NCI-H2227 (cell line): ENCODE results near the gene DNAH5.
A peak's percentile ranks its signal among the peaks of the same experiment; 100 is the strongest.

Source experiments
- DNase-seq: peaks from one replicate; lab custom pipeline; 2025; ENCODE audit not compliant: unreplicated experiment; lab: John Stamatoyannopoulos, UW

Gene DNAH5

DNA sequence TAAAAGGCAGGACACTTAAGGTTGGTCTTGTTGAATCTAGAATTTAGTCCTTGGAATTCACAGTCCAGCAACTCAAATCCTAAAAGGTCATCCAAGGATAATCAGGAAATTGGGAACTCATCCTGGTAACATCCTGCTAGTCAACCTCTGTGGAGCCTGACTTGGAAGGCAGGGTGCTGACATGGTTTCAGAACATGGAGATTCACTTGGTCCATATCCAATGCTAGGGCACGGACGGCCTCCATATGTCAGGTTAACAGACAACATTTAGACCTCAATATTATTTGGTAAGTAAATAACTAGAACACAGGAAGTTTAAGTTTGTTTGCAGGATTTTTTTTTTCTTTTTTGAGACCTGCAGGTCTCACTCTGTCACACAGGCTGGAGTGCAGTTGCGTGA is 783 bp upstream of the DNAH5 start:
- no peak for DNase-seq

DNA sequence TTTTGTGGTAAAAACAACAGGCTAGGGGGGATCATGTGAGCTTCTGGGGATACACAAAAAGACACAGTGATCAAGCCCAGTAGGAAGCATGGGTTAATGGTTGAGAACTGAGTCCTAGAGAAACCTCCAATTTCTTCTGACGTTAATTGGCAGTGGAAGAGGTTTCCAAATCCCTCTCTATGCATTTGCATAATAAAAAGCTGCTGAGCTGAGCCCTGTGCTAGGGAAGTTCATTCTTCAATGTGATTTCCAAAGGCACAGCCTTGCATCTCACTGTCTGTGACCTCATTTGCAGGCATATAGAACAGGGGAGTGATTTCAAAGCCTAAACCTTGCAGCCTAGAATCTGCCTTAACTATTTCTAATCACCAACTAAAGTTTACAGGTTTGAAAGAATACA is 812 bp downstream of the DNAH5 start:
- no peak for DNase-seq

DNA sequence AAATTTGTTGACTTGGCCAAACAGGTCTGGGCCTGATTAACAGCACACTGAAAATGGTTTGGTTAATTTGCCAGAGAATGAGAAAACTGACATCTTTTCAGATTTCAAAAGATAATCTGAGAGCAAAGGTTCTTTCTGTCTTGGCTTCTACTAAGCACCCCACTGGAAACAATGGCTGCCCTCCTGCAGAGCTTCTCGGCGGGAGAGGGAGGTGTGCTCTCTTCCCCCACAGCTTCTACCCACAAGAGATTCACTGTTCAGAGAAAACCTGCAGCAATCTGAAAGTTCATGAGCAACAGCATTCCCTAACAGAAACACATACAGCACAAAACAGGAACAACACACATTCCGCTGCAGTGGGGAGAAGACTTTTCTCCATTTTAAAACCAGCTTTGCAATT is 3.0 kb downstream of the DNAH5 start:
- DNase-seq, result no peak

DNA sequence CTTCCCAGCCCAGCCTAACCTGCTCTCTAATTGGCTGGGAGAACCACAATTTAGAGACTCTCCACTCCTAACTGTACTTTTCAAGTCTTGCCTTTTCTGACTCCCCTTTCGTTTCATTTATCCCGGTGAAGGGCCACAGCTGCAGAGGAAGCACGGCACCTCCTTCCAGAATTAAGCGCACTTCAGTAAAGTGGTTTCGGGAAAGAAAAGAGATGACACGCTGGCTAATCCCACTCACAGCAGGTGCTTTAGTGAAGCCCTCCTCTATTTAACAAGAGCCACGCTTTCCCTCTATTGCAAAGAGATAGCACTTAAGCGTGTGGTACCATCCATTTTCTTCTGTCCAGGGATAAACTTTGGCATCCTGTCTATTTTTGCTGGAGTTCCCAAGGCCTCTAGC is 4.8 kb downstream of the DNAH5 start:
- DNase-seq, result peak; percentile 94

DNA sequence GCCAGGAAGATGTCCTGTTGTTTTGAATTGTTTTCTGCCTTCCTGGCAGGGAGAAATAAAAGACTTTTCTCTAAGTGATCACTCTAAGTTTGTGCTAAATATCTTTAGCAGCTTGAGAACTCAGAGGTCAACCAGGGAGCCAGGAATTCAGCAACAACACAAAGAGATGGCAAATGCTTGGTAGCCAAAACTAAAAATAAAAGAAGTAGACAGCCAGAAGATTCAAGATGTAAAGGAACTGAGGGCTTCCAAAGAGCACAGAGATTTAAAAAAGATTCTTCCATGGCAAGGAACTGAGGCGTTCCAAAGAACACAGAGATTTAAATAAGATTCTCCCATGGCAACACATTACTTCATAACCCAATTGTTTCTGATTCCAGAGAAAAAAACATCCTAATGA is 9.6 kb downstream of the DNAH5 start:
- no peak for DNase-seq

DNA sequence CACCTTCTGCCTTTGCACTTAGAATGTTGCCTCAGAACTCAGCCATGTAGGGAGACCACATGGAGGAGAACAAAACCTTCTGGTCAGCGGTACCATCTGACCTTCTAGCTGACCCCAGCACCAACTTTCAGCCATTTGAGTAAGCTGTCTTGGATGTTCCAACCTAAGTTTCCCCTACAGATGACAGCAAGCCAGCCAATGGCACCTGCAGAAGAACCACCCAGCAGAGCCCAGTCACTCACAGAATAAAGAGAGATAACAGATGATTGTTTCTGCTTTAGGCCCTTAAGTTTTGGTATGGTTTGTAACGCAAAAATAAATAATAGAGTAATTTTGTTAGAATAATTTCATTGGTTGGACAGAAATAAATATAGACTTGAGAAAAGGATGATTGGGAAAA is 10.4 kb downstream of the DNAH5 start:
- no peak for DNase-seq

DNA sequence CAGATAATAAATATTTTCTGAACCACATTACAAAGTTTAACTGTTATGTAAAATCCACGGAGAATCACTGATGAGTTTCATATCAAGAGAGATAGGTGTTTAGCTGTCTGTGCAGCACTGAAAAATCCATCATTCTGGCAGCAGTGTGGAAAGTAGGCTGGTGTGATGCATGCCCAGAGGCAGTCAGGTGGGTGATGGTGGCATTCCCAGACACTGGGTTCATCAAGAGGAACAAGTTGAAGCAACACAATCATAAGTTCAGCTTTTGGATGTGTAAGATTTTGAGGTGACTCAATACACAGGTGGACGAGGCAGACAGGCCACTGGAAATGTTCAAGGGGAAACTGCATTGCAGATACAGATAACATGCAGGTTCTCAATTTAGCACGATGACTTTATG is 11.9 kb downstream of the DNAH5 start:
- no peak for DNase-seq

DNA sequence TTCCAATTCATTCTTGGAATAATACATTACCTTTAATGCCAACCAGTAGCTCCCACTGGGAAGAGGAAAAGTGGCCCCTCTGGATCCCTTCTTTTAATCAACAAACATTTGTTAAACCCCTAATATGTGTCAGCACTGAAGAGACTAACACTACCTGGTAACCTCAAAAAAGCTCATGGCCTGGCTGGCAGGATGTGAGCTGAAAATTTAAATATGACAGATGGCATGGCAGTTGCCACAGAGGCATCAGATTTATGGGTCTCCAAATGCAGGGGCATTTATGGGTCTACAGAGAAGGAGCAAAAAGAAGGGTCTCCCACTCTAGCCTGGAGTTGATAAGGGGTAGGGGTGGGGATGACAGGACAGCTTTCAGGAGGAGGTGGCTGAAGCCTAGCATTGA is 12.5 kb downstream of the DNAH5 start:
- DNase-seq, result no peak

DNA sequence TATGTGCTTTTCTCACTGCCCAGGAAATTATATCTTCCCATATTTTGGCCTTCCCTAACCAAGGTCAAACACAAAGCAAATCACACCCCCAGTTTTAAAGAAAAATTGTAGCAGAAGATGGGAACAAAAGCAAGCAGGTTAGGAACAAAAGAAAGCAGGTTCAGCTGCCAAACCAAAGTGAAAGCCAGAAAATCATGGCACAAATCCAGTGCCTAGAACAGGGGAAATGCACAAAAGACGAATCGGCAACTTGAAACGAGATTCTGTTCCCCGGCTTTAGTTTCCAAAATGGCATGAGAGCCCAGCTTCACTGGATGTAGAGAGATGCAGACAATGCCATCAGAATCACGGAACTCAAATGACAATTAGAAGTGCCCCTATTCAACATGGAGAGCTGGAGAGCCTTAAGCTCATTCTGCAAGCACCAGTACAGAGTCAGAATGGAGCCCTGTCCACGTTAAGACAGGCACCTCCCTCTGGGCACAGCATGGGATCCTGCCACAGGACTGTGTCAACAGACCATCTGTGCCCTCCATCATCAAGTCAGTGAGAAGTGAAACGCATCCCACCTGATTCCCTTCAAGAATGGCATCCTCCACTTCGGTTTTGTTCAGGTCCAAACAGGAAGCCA is 13.8 kb downstream of the DNAH5 start:
- peak; percentile 75 for DNase-seq

DNA sequence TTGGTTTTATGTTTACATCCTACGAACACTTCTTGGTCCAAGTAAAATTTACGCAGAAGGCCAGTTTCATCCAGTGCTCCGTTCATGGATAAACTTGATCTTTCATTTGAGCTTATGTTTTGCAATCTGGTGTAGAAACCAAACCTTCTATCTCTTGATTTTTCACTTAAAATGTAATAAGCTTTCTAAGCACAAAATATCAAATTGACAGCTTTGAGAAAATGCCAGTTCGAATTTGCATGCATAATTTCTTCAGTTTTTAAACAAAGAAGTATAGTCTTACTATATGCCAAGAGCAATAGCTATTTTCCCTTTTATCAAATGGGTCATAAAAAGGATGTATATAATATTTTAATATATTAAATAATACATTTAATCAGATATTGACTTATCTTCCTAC is 17.8 kb downstream of the DNAH5 start:
- no peak for DNase-seq

DNA sequence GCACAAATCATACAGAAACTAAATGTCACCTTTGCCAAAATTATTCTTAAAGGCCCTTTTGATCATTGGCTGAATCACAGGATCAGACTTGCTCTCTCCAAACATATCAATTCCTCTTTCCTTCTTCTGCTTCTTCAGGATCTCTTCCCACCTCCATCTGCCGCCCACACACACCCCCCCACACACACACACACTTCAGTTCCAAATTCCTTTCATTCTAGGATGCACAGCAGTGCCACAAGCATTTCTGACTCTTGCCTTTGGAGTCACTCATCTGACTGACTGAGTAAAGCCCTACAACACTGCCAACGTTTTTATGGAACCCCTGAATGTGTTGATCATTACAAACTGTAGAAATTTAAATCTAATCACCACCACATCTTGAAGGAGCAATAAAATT is 22.9 kb downstream of the DNAH5 start:
- DNase-seq, result no peak

DNA sequence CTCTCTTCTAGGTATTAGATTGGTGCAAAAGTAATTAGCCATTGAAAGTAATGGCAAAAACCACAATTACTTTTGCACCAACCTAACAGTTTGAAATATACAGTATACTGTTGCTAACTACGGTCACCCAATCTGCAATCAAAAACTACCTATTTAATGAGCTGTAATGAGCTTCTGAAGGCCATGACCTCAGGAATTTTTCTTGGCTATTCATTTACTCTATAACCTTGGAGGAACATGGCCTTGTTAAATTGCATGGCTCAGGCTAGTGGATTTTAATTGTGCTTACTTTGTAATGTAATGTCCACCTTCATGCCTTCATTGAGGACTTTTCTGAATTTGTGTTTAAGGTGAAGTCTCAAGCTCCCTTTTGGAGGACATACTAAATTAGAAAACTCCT is 24.7 kb downstream of the DNAH5 start:
- DNase-seq, result no peak

DNA sequence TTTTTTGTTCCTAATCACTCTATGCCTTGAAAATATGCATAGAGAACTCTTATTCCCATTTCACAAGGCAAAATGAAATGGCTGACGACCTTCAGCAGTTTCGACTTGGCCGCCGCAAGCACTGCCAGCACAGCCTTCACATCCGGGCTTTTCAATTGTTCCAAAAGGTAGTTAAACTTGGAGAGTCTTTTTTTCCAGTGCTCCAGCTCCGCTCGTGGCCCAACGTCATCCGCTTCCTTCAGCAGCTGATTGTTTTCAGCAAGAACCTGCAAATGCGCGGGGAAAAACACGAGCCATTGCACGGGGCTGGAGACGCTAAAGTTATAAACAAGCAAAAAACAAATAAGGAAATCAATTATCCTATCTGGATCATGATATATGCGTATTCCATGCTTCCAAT is 25.4 kb downstream of the DNAH5 start:
- DNase-seq, result no peak

DNA sequence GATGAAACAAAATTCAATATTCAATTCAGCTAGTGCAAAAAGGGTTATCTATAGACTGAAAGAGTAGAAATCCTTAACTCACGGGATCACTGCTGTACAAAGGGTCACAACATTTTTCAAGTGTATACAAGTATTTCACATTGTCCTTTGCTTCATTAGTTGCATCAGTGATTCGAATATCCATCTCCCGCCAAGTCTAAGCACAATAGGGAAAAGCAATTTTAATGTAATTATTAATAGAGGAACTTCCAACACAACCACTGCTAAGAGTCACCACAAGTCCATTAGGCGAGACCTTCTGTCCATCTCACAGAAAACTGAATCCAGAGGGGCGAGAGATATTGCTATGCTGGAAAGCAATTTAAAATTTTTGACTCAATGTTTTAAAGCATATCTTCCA is 27.4 kb downstream of the DNAH5 start:
- no peak for DNase-seq

DNA sequence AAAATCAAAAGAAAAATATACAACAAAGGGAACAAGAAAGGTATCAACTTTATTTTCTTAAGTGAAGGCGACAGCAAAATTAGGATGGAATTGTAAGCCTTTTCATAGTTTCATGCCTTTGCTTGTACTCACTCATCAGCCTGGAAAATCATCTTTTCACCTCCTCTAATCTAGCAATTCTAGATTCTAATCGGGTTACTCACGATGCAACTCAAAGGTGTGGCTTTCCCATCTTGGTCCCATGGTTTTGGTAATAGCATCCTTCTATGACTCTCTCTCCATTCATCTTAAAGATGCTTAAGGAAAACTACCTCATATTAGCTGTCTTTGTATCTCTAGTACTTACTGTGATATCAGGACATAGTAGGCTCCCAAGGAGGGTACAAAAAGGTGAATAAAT is 30.5 kb downstream of the DNAH5 start:
- DNase-seq, result no peak

DNA sequence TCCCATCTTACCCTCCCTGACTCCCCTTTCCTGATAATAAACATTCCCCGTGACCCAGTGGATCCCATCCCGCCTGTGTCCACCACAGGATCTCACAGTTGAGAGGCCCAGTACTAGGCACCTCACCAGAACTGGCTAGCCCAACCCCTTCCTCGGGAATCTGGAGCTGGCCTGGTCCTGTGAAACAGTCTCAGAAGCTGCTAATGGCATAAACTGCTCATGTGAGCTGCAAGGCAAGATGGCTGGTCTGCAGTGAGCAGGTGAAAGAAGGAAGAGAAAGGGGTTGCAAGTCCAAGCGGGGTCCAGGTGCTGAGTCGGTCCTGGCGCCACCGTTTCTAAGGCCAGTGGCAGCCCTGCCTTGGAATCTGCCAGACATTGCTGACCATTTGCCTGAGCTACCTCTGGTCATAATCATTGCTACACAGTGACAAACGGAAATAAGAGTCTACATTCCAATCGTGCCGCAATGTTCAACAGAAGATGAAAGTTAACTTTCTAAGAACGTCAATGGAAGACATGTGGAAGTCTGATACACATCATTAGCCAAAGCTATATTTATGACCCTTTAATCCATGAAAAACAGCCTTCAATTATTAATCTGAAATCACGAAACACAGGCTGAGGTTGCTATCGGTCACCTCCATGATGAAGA is 33.7 kb downstream of the DNAH5 start:
- no peak for DNase-seq

DNA sequence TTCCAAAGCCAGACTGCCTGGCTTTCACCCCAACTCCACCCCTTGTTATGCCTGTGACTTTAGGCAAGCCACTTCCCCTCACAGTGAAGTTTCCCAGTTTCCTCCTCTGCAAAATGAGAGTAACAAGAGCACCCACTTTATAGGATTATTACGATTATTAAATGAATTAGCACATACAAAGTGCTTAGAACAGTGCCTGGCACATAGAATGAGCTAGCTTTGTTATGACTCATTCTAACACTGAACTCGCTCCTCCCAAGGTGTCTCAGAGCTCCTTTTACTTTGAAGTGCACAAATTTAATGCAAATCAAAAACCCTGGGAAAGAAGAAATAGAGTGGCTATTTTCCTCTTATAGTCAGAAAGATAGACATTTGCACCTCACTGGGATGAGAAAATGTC is 34.3 kb downstream of the DNAH5 start:
- DNase-seq, result no peak

DNA sequence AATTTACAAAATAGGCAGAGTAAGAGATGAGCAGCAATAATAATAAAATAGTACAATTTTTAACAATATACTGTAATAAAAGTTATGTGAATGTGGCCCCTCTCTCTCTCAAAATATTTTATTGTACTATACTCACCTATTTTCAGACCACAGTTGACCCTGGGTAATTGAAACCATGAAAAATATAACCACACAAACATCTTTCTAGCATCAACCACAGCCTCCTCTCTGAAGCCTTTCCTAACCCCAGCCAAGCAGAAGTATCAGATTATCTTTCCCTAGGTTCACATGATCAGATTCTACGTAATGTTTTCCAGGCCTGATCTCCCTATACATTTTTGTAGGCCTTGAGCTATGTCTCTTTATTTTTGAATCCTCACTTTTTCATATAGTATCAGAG is 35.2 kb downstream of the DNAH5 start:
- DNase-seq, result no peak

DNA sequence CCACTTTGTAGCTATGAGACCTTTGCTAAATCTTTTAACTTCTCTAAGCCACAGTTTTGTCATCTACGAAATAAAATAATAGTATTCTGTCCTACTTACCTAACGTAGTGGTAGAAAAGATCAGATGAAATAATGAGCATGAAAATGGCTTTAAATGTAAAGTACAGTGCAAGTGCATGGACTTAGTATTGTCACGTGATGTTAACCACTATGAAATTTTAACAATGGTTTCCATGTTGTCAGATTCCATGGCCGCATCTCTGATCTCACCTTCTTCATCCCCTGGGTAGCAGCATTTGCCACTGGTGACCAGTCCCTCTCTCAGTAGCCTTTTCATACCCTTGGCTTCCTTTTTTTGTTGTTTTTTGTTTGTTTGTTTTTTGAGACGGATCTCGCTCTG is 45.9 kb downstream of the DNAH5 start:
- DNase-seq, result no peak

DNA sequence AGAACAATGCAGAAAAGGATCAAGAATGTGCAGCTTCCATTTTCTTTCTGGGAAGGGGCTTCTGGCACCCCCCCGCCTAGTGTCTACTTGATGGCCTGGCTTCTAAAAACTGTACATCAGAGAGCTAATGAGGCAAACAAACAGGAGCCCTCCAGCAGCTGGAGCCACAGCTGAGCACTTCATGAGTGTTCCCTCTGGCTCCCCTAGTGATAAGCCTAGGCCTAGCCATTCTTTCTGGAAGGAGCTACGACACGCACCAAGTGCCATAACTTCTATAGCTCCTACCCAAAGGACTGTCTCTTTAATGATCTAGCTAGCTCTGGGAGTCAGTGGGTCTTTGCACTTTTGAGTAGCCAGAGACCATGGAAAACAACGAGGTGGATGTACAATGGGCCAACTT is 66.1 kb downstream of the DNAH5 start:
- no peak for DNase-seq

DNA sequence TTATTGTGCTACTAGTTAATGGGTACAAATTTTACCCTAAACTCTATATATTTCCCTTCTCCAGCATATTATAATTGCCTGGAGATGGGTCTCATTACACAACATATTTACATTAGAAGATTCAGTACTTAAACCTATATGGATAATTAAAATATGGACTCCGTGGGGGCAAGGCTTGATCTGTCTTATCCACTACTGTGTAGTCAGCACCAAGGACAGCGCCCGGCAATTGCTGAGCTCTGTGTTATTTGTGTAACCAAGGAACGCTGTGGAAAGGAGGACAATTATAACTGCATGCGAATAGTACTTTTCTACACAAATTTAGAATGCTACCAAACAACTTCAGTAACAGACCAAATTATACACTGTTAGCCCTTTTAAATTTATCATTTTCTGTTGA is 77.7 kb downstream of the DNAH5 start:
- no peak for DNase-seq

DNA sequence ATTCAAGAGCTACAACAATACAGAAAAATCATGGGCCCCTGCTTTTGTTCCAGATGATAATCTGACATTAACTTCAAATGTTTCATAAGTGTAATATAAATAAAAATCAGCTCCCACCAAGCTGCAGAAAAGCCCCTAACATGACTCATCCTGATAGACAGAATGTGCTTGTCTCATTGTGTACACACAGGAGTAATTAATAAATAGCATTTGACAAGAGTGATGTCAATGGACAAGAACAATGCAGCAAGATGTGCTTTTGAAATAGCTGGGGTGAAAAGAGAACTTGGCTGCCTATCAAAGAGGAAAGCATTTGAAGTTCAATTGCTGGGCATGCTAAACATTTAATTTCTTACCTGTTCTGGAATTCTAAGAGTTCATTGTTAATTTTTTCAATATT is 79.2 kb downstream of the DNAH5 start:
- DNase-seq, result no peak

DNA sequence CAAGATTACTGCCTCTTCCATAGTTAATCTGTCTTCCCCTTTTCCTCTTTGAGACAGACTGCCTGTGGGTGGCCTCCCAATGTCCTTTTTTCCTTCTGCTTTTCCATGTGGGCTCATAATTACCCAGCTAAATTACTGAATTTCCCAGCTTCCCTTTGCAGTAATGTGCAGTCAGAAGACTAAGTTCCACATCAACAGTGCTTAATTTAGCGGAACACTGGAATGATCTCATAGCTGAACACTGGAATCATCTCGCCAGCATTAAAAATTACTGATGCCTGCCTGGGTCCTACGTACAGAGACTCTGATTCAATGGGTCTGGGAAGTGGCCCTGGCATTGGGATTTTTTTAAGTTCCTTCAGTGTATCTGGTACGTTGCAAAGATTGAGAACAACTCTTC is 84.3 kb downstream of the DNAH5 start:
- DNase-seq, result peak; percentile 23
